ENCODE results near the gene CDKN2B.

DNA sequence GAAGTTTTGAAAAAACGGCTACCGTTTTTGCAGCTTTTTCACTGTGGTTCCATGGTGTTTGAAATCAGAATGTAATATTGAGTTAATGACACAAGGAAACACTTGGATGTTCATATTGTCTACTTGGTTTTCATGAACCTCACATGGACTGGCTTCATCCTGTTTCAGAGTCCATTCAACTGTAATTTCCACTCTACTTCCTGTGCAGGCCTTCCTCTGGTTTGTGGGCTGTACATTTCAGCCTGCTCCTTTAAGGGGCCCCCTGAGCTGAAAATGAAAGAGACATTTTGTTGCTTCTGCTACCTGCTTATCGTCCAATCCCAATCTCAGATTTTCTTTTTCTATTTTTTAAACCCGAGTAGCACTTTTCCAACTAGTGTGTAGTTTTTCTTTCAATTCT lies 41.8 kb upstream of the CDKN2B start:
- TF ChIP-seq, protein P1, sequence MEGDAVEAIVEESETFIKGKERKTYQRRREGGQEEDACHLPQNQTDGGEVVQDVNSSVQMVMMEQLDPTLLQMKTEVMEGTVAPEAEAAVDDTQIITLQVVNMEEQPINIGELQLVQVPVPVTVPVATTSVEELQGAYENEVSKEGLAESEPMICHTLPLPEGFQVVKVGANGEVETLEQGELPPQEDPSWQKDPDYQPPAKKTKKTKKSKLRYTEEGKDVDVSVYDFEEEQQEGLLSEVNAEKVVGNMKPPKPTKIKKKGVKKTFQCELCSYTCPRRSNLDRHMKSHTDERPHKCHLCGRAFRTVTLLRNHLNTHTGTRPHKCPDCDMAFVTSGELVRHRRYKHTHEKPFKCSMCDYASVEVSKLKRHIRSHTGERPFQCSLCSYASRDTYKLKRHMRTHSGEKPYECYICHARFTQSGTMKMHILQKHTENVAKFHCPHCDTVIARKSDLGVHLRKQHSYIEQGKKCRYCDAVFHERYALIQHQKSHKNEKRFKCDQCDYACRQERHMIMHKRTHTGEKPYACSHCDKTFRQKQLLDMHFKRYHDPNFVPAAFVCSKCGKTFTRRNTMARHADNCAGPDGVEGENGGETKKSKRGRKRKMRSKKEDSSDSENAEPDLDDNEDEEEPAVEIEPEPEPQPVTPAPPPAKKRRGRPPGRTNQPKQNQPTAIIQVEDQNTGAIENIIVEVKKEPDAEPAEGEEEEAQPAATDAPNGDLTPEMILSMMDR (conservative IDR thresholded peaks at IDR 0.05; ENCODE audit: low read depth, low read length) = no peak
- TF ChIP-seq EZH2 (IDR thresholded peaks at IDR 0.05; ENCODE audit: low read length, unreplicated experiment) = no peak

All from PC-3 (cell line).